Suprapubic skin (tissue), 4 donors: ENCODE data around the gene MARK3. TPM values are rescaled to one million over a fixed set of nuclear protein-coding genes. Genes with fewer than 3 reads are reported as not detected.

Experiments
- DNase-seq, 2 donors: peaks; one replicate each; pipeline ENCODE4 v3.0.0-alpha.2; 2019; ENCODE audit warnings: low spot score in 2 of 2
- H3K27ac ChIP-seq: fragments of 200-600 bp; sonication (generic); one replicate; pipeline ENCODE4 v1.5.1; 2019
- H3K27me3 ChIP-seq: fragments of 200-600 bp; sonication (generic); one replicate; pipeline ENCODE4 v1.5.1; 2019
- H3K36me3 ChIP-seq: fragments of 200-600 bp; sonication (generic); one replicate; pipeline ENCODE4 v1.5.1; 2019
- H3K4me1 ChIP-seq: fragments of 200-600 bp; sonication (generic); one replicate; pipeline ENCODE4 v1.5.1; 2019
- H3K4me3 ChIP-seq: fragments of 200-600 bp; sonication (generic); one replicate; pipeline ENCODE4 v1.5.1; 2019; ENCODE audit warnings: mild to moderate bottlenecking
- H3K9me3 ChIP-seq: fragments of 200-600 bp; sonication (generic); one replicate; pipeline ENCODE4 v1.5.1; 2019
- EP300 ChIP-seq: sonication (generic); formaldehyde crosslinking; IDR thresholded peaks from one replicate; pipeline ENCODE4 v1.6.1; 2017; ENCODE audit warnings: antibody characterized with exemption
- POLR2A ChIP-seq, 2 donors: fragments of 450-650 bp; IDR thresholded peaks; one replicate each; pipeline ENCODE4 v1.6.1; 2017; ENCODE audit warnings: antibody characterized with exemption in 2 of 2, mild to moderate bottlenecking in 2 of 2, moderate library complexity in 2 of 2
- POLR2AphosphoS5 ChIP-seq, 3 donors: sonication (generic); formaldehyde crosslinking; IDR thresholded peaks; one replicate each; pipeline ENCODE4 v1.6.1; 2017; ENCODE audit warnings: antibody characterized with exemption in 3 of 3
- WGBS: methylation state at CpG from one replicate; pipeline ENCODE4 v1.1.5; 2018; 5-methylcytosine and 5-hydroxymethylcytosine counted together
- total RNA-seq, 4 donors: library from RNA; depleted of rRNA; stranded (reverse); fragments of >200 nt; gene quantifications; one replicate each; pipeline ENCODE4 v1.1.0, GENCODE V29; 2016
- TF ChIP-seq, protein P1 (sequence below), 2 donors: fragments of 200-600 bp in 1 of 2; fragments of 450-650 bp in 1 of 2; sonication (generic) in 1 of 2; IDR thresholded peaks; one replicate each; pipeline ENCODE4 v1.5.1; 2016 to 2019; ENCODE audit warnings: antibody characterized with exemption in 2 of 2, mild to moderate bottlenecking in 1 of 2, moderate library complexity in 1 of 2

Gene MARK3
- total RNA-seq, 4 donors from 2014 or later, result 44.6 to 95.2 (median 57.2) TPM

DNA sequence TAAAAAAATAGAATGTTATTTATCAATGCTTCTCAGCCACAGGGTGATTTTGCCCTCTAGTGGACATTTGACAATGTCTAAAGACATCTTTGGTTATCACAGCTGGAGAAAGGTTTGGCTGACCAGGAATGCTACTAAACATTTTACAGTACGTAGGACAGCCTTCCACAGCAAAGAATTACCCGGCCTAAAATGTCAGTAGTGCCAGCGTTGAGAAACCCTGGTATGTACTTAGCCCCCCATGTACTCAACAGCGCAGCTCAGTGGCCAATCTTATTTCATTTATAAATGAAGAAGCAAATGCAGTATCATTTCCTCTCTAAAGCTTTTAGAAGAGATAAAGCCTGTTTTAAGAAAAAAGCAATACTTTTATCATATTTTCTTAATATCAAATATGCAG lies 5.8 kb downstream of the MARK3 start:
- Histone ChIP-seq H3K4me1 (peaks cover 73% of the 10 kb centered on the region), H3K27ac (no peak overlapping the region)

GRCh38 chr14:103392106-103392505 lies 6.9 kb downstream of the MARK3 start:
- WGBS, result 86% methylated on average over 5 of the region's 5 CpGs
- no peak for DNase-seq
- Histone ChIP-seq H3K9me3 (no peaks in the 10 kb centered on the region), H3K4me3 (no peak overlapping the region), H3K27me3 (no peaks in the 10 kb centered on the region), H3K27ac (no peak overlapping the region), H3K36me3 (no peaks in the 10 kb centered on the region), H3K4me1 (peaks cover 72% of the 10 kb centered on the region)
- no peak for TF ChIP-seq POLR2A (IDR thresholded peaks at IDR 0.05)
- TF ChIP-seq POLR2AphosphoS5 (IDR thresholded peaks at IDR 0.05), result no peak
- no peak for TF ChIP-seq EP300
- TF ChIP-seq, protein P1, sequence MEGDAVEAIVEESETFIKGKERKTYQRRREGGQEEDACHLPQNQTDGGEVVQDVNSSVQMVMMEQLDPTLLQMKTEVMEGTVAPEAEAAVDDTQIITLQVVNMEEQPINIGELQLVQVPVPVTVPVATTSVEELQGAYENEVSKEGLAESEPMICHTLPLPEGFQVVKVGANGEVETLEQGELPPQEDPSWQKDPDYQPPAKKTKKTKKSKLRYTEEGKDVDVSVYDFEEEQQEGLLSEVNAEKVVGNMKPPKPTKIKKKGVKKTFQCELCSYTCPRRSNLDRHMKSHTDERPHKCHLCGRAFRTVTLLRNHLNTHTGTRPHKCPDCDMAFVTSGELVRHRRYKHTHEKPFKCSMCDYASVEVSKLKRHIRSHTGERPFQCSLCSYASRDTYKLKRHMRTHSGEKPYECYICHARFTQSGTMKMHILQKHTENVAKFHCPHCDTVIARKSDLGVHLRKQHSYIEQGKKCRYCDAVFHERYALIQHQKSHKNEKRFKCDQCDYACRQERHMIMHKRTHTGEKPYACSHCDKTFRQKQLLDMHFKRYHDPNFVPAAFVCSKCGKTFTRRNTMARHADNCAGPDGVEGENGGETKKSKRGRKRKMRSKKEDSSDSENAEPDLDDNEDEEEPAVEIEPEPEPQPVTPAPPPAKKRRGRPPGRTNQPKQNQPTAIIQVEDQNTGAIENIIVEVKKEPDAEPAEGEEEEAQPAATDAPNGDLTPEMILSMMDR (IDR thresholded peaks at IDR 0.05), result no peak

More for the DNA sequence above, 5.8 kb downstream of the MARK3 start:
- DNase-seq, result no peak
- Histone ChIP-seq H3K9me3 (no peaks in the 10 kb centered on the region), H3K4me3 (no peak overlapping the region), H3K36me3 (no peaks in the 10 kb centered on the region), H3K27me3 (no peaks in the 10 kb centered on the region)
- WGBS, result 15% methylated on average over 4 of the region's 4 CpGs
- TF ChIP-seq POLR2AphosphoS5 (IDR thresholded peaks at IDR 0.05), result no peak
- TF ChIP-seq, protein P1 (IDR thresholded peaks at IDR 0.05), result peak in 1 of 2 donors; percentile 56

- Histone ChIP-seq H3K4me3 (no peak overlapping the region), H3K27ac (no peak overlapping the region), H3K36me3 (no peaks in the 10 kb centered on the region), H3K4me1 (peaks cover 67% of the 10 kb centered on the region), H3K9me3 (no peaks in the 10 kb centered on the region), H3K27me3 (no peaks in the 10 kb centered on the region)
- TF ChIP-seq POLR2AphosphoS5 (IDR thresholded peaks at IDR 0.05) (no peak), POLR2A (IDR thresholded peaks at IDR 0.05) (no peak), EP300 (no peak)
- TF ChIP-seq, protein P1 (IDR thresholded peaks at IDR 0.05), result no peak
- DNase-seq, result no peak
- WGBS, result 90% methylated on average over 8 of the region's 8 CpGs
These were observed 7.4 kb downstream of the MARK3 start for GRCh38 chr14:103392572-103392971.

- WGBS, result 75% methylated on average over 6 of the region's 6 CpGs
- no peak for TF ChIP-seq POLR2AphosphoS5 (IDR thresholded peaks at IDR 0.05)
- TF ChIP-seq, protein P1 (IDR thresholded peaks at IDR 0.05), result no peak
- TF ChIP-seq EP300, result no peak
- no peak for TF ChIP-seq POLR2A (IDR thresholded peaks at IDR 0.05)
- no peaks in the 10 kb centered on the region for H3K36me3 ChIP-seq
These were observed 7.9 kb downstream of the MARK3 start for GRCh38 chr14:103393070-103393469.

GRCh38 chr14:103393676-103394626 lies 8.7 kb downstream of the MARK3 start:
- TF ChIP-seq, protein P1 (IDR thresholded peaks at IDR 0.05), result peak; percentile 82 to 83
- no peak for TF ChIP-seq POLR2A (IDR thresholded peaks at IDR 0.05)
- H3K4me3 ChIP-seq, result no peak overlapping the region
- no peak overlapping the region for H3K27ac ChIP-seq
- WGBS, result 31% methylated on average over 9 of the region's 9 CpGs
- DNase-seq, result no peak
- no peaks in the 10 kb centered on the region for H3K36me3 ChIP-seq
- H3K27me3 ChIP-seq, result no peaks in the 10 kb centered on the region
- H3K4me1 ChIP-seq, result peaks cover 65% of the 10 kb centered on the region
- no peaks in the 10 kb centered on the region for H3K9me3 ChIP-seq

More at GRCh38 chr14:103393070-103393469, 7.9 kb downstream of the MARK3 start:
- H3K27me3 ChIP-seq, result no peaks in the 10 kb centered on the region
- no peak overlapping the region for H3K27ac ChIP-seq
- peaks cover 65% of the 10 kb centered on the region for H3K4me1 ChIP-seq
- no peak for DNase-seq
- H3K4me3 ChIP-seq, result no peak overlapping the region
- H3K9me3 ChIP-seq, result no peaks in the 10 kb centered on the region
